ENCODE measurements around the gene LRRC1. TPM values are rescaled to one million over a fixed set of nuclear protein-coding genes. Genes with fewer than 3 reads are reported as not detected.

The LRRC1 gene
- total and polyA plus RNA-seq, 8 donors: 5.2 to 11.6 (median 7.6) TPM

DNA sequence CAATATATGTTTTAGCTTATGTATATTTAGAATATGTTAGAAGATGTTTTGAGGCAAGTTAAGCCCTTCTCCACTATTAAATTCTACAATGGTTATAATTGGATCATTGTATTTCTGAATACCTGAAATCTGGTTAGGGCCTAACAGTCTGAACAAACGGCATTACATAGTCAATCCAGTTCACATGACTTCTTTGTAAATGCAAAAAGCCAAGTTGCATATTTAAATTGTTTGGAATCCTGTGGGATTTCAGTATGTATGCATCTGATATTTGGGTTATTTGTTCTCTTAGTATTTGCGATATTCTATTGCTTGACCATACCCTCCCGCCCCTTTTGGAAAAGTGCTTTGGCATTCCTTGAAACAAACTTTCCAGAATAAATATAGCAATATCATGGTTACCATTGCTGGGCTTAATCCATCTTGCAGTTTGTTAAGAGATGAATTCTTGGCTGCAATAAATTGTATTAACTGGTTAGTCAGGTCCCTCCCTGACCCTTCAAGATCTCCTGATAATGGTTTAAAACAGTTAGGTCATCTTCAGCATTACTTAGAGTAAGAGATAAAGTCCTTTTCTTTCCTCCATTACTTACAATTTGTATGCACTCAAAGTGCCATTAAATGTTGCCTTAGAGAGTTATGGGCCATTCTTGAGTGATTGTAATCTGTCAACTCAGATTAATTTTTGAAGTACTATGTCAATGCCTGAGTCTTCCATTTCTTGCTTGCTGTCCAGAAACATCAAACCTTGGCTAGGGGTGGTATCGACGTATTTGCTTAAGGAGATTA, 36.5 kb downstream of the LRRC1 start:
- Histone ChIP-seq H3K27me3 (no peaks in the 10 kb centered on the region), H3K4me3 (no peak overlapping the region), H3K9me3 (no peaks in the 10 kb centered on the region), H3K27ac (no peak overlapping the region), H3K36me3 (no peaks in the 10 kb centered on the region), H3K4me1 (peaks cover 0 to 10% (median 0%) of the 10 kb centered on the region in 3 donors)
- DNase-seq (no peak), FAIRE-seq (no peak), ATAC-seq (no peak)
- intact Hi-C loops (cut with DNase I): no loop called here
- TF ChIP-seq, protein P1, sequence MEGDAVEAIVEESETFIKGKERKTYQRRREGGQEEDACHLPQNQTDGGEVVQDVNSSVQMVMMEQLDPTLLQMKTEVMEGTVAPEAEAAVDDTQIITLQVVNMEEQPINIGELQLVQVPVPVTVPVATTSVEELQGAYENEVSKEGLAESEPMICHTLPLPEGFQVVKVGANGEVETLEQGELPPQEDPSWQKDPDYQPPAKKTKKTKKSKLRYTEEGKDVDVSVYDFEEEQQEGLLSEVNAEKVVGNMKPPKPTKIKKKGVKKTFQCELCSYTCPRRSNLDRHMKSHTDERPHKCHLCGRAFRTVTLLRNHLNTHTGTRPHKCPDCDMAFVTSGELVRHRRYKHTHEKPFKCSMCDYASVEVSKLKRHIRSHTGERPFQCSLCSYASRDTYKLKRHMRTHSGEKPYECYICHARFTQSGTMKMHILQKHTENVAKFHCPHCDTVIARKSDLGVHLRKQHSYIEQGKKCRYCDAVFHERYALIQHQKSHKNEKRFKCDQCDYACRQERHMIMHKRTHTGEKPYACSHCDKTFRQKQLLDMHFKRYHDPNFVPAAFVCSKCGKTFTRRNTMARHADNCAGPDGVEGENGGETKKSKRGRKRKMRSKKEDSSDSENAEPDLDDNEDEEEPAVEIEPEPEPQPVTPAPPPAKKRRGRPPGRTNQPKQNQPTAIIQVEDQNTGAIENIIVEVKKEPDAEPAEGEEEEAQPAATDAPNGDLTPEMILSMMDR (IDR thresholded peaks at IDR 0.05): no peak
- 89 to 90% methylated on average over 5 of the region's 5 CpGs for WGBS, 2 donors

DNA sequence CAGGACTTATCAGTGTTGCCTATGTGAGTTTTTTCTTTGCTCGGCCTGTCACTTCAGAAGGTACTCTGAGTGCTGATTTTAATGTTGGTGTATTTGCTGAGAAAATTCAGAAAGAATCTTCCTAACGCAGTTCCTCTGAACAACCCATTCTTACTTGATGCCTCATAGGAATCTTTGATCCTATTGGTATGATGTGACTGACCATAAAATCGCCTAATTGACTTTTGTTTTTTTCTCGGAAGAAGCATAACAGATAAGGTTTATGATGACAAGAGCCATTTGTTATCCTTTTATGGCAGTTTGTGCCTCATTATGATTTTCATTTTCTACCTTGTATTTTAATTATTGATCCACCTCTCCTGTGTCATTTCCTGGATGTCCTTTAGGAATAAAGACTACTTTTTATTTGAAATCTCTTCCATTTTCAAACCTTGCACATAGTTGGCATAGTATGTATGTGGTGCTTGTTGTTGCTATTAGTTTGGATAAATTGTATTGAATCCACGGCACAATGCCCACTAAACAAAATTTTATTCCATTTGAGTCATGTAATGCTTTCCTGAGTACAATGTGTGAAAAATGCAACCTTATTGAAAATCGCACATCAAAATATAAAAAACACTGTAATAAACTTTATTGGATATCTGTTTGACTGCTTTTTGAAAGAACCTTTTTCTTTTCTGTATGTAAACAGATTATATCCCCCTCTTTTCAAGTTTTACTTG, 37.3 kb downstream of the LRRC1 start:
- no peaks in the 10 kb centered on the region for H3K9me3 ChIP-seq
- TF ChIP-seq, protein P1 (IDR thresholded peaks at IDR 0.05): no peak
- H3K4me3 ChIP-seq: no peak overlapping the region
- FAIRE-seq: no peak
- WGBS, 2 donors: 83 to 86% methylated on average over 6 of the region's 6 CpGs
- H3K4me1 ChIP-seq: peaks cover 0 to 10% (median 0%) of the 10 kb centered on the region in 3 donors
- no peaks in the 10 kb centered on the region for H3K27me3 ChIP-seq
- no peaks in the 10 kb centered on the region for H3K36me3 ChIP-seq
- intact Hi-C loops (cut with DNase I): no loop called here
- ATAC-seq: no peak
- no peak overlapping the region for H3K27ac ChIP-seq
- DNase-seq: no peak

DNA sequence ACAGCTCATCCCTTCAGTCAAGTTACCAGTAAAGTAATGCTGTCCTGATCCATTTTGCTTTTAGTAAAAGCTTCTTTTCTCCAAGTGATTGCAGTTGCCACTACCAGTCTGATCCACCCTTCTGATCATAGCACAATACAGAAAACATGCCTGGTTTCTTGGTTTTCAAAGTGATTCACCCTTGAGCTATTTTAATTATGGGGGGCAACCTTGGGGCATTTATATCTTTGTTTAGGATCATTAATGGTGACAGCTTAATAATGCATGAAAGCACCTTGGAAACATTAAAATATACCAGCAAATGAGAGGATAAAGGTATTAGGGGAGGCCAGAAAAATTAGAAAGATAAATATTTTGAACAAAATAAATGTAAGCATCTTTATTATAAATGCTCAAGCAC, 38.4 kb downstream of the LRRC1 start:
- no peaks in the 10 kb centered on the region for H3K36me3 ChIP-seq
- ATAC-seq (no peak), FAIRE-seq (no peak), DNase-seq (no peak)
- H3K4me1 ChIP-seq: peaks cover 0 to 13% (median 3%) of the 10 kb centered on the region in 3 donors
- H3K27me3 ChIP-seq: no peaks in the 10 kb centered on the region
- intact Hi-C loops (cut with DNase I): no loop called here
- TF ChIP-seq, protein P1 (IDR thresholded peaks at IDR 0.05): no peak
- no peak overlapping the region for H3K27ac ChIP-seq
- no peak overlapping the region for H3K4me3 ChIP-seq
- H3K9me3 ChIP-seq: no peaks in the 10 kb centered on the region

DNA sequence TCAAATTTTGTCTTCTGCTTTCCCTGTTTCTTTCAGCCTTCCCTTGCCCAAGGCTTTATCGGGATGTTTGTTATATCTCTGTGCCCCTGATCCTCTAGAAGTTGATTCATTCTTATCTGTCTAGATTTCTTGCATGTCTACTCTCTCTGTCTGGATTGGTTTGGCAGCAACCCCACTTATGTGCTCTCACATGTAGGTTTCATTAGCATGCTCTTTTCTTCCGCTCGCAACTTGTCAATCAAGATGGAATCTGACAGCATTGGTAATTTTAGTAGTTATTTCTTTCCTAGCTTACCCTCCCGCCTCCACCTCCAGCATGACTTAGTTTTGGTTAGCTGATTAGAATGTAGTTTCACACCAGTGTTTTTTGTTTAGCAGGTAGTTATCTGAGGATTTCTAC, 39.3 kb downstream of the LRRC1 start:
- WGBS, 2 donors: 90 to 95% methylated on average over 4 of the region's 4 CpGs
- intact Hi-C loops (cut with DNase I): no loop called here

More for the DNA sequence above, 39.3 kb downstream of the LRRC1 start:
- Histone ChIP-seq H3K27ac (no peak overlapping the region), H3K4me1 (peaks cover 0 to 16% (median 8%) of the 10 kb centered on the region in 3 donors), H3K9me3 (no peaks in the 10 kb centered on the region), H3K4me3 (no peak overlapping the region), H3K27me3 (no peaks in the 10 kb centered on the region), H3K36me3 (no peaks in the 10 kb centered on the region)
- ATAC-seq (no peak), DNase-seq (no peak), FAIRE-seq (no peak)
- TF ChIP-seq, protein P1 (IDR thresholded peaks at IDR 0.05): no peak

All from pancreas (tissue), 10 donors.